Prostate gland (tissue), 2 donors: ENCODE measurements around the gene CDC6. TPM values are rescaled to one million over a fixed set of nuclear protein-coding genes. Genes with fewer than 3 reads are reported as not detected.
A peak's percentile ranks its signal among the peaks of the same experiment; 100 is the strongest.

Experiments
- DNase-seq: peaks from one replicate; pipeline ENCODE4 v3.0.0-alpha.2; 2019; ENCODE audit warnings: low spot score
- H3K27ac ChIP-seq, 2 donors: fragments of 200-600 bp; sonication (generic); 2 replicates each; pipeline ENCODE4 v1.5.1; 2017 to 2019
- H3K27me3 ChIP-seq: fragments of 200-600 bp; sonication (generic); replicated peaks from 2 replicates; pipeline ENCODE4 v1.5.1; 2019; ENCODE audit not compliant: insufficient read depth
- H3K36me3 ChIP-seq, 2 donors: fragments of 200-600 bp; sonication (generic); 1 replicate in 1 of 2; 2 replicates in 1 of 2; pipeline versions ENCODE4 v1.5.1 to v1.8.1; 2017 to 2019
- H3K4me1 ChIP-seq: fragments of 200-600 bp; sonication (generic); replicated peaks from 2 replicates; pipeline ENCODE4 v1.5.1; 2019
- H3K4me3 ChIP-seq, 2 donors: fragments of 200-600 bp; sonication (generic); 2 replicates each; pipeline ENCODE4 v1.5.1; 2017 to 2019
- H3K9me3 ChIP-seq: fragments of 200-600 bp; sonication (generic); 2 replicates; pipeline ENCODE4 v1.5.1; 2017
- CTCF ChIP-seq, 4 experiments: fragments of 200-600 bp in 2 of 4; fragments of 450-650 bp in 2 of 4; sonication (generic) in 2 of 4; IDR thresholded peaks; 1 replicate in 3 of 4; 2 replicates in 1 of 4; pipeline ENCODE4 v1.5.1; 2016 to 2019; ENCODE audit warnings: antibody characterized with exemption in 4 of 4, mild to moderate bottlenecking in 2 of 4, moderate library complexity in 2 of 4
- POLR2A ChIP-seq: fragments of 450-650 bp; IDR thresholded peaks from one replicate; pipeline ENCODE4 v1.6.1; 2016; ENCODE audit warnings: antibody characterized with exemption, mild to moderate bottlenecking
- POLR2AphosphoS5 ChIP-seq: sonication (generic); formaldehyde crosslinking; IDR thresholded peaks from one replicate; pipeline ENCODE4 v1.6.1; 2017; ENCODE audit warnings: antibody characterized with exemption
- WGBS: methylation state at CpG from one replicate; pipeline ENCODE4 v1.1.5; 2018; 5-methylcytosine and 5-hydroxymethylcytosine counted together
- intact Hi-C: fragments of 100-400 bp; cut with DNase I; formaldehyde crosslinking; loops from one replicate; pipeline ENCODE4 v1.14.2; 2022
- total RNA-seq, 2 donors: library from RNA; depleted of rRNA; stranded (reverse); fragments of >200 nt; gene quantifications; one replicate each; pipeline ENCODE4 v1.1.0, GENCODE V29; 2016

CDC6 gene
- total RNA-seq, 2 donors from 2014 or later, result 2.1 to 10.3 TPM

- intact Hi-C loops, result no loop called here
- H3K4me1 ChIP-seq, result peaks cover 35% of the 10 kb centered on the region
- TF ChIP-seq CTCF (IDR thresholded peaks at IDR 0.05), result no peak
- TF ChIP-seq POLR2AphosphoS5, result no peak
- no peak for TF ChIP-seq POLR2A
- H3K9me3 ChIP-seq, result no peaks in the 10 kb centered on the region
- no peaks in the 10 kb centered on the region for H3K27me3 ChIP-seq
- H3K4me3 ChIP-seq, result no peak overlapping the region
- H3K27ac ChIP-seq, result peak overlapping the region in 1 of 2 donors; percentile 27
- 61% methylated on average over 17 of the region's 17 CpGs for WGBS
- no peak for DNase-seq
- H3K36me3 ChIP-seq, result no peaks in the 10 kb centered on the region
These were observed 38.5 kb downstream of the CDC6 start for GRCh38 chr17:40326014-40326831.

GRCh38 chr17:40326832-40327199 lies 39.1 kb downstream of the CDC6 start:
- DNase-seq, result no peak
- H3K4me3 ChIP-seq, result no peak overlapping the region
- TF ChIP-seq CTCF (IDR thresholded peaks at IDR 0.05) (no peak), POLR2A (no peak), POLR2AphosphoS5 (no peak)
- peak overlapping the region in 1 of 2 donors; percentile 27 for H3K27ac ChIP-seq
- H3K36me3 ChIP-seq, result no peaks in the 10 kb centered on the region
- H3K4me1 ChIP-seq, result peaks cover 36% of the 10 kb centered on the region
- no peaks in the 10 kb centered on the region for H3K9me3 ChIP-seq
- intact Hi-C loops, result no loop called here
- no peaks in the 10 kb centered on the region for H3K27me3 ChIP-seq
- WGBS, result 80% methylated on average over 1 of the region's 1 CpG

GRCh38 chr17:40327244-40327729 lies 39.6 kb downstream of the CDC6 start:
- Histone ChIP-seq H3K36me3 (no peaks in the 10 kb centered on the region), H3K27me3 (no peaks in the 10 kb centered on the region), H3K4me1 (peaks cover 36% of the 10 kb centered on the region), H3K4me3 (no peak overlapping the region), H3K27ac (peak overlapping the region in 1 of 2 donors; percentile 27), H3K9me3 (no peaks in the 10 kb centered on the region)
- no peak for DNase-seq
- intact Hi-C loops, result no loop called here
- TF ChIP-seq POLR2AphosphoS5 (no peak), CTCF (IDR thresholded peaks at IDR 0.05) (no peak), POLR2A (no peak)
- 74% methylated on average over 4 of the region's 4 CpGs for WGBS

GRCh38 chr17:40327735-40328385 lies 40.2 kb downstream of the CDC6 start:
- TF ChIP-seq POLR2AphosphoS5, result no peak
- TF ChIP-seq POLR2A, result no peak
- no peak for TF ChIP-seq CTCF (IDR thresholded peaks at IDR 0.05)
- H3K36me3 ChIP-seq, result no peaks in the 10 kb centered on the region
- H3K27ac ChIP-seq, result peak overlapping the region in 1 of 2 donors; percentile 27
- intact Hi-C loops, result no loop called here
- 8% methylated on average over 3 of the region's 3 CpGs for WGBS
- no peaks in the 10 kb centered on the region for H3K27me3 ChIP-seq
- H3K4me1 ChIP-seq, result peaks cover 42% of the 10 kb centered on the region
- no peak for DNase-seq
- no peak overlapping the region for H3K4me3 ChIP-seq
- no peaks in the 10 kb centered on the region for H3K9me3 ChIP-seq
